K562 (cell line): ENCODE measurements around the gene COX19. TPM values are rescaled to one million over a fixed set of nuclear protein-coding genes. Genes with fewer than 3 reads are reported as not detected.
A peak's percentile ranks its signal among the peaks of the same experiment; 100 is the strongest.

Source experiments
- ATAC-seq: fragments of 200-7000 bp; cut with Tn5 transposase; 3 replicates; pipeline ENCODE4 v1.9.1; 2020; ENCODE audit warnings: moderate library complexity
- BruUV-seq: library from RNA; stranded (reverse); fragments of 400-500 nt; replicated peaks from 2 replicates; lab custom pipeline; 2021; lab: Mats Ljungman, UMichigan
- CTCF ChIA-PET: fragments of 300-600 bp; formaldehyde crosslinking; extraction: SDS; loops from one replicate; lab custom pipeline; 2021; ENCODE audit warnings: low intra/inter-chr PET ratio; lab: Yijun Ruan, JAX
- POLR2A ChIA-PET: fragments of 300-600, 350-650 bp; sonication (Branson Sonifier 250); formaldehyde crosslinking; extraction: SDS; loops from one replicate; lab custom pipeline; 2021; ENCODE audit warnings: antibody characterized with exemption, inconsistent platforms; lab: Yijun Ruan, JAX
- DNase-seq, 4 experiments: peaks; one replicate each; pipeline versions ENCODE4 v3.0.0 to v3.0.0-alpha.2; 2011 to 2018; ENCODE audit warnings: low spot score in 3 of 4, mixed read lengths in 3 of 4; ENCODE audit errors: extremely low read depth in 1 of 4
- FAIRE-seq: peaks from 2 replicates; lab custom pipeline; 2011; peaks lifted over from hg19 to GRCh38; lab: Jason Lieb, UNC
- H2AFZ ChIP-seq: 2 replicates; pipeline ENCODE4 v1.6.0; 2011; ENCODE audit warnings: low read depth, low read length, control low read depth, inconsistent platforms
- H3K27ac ChIP-seq: fragments of 200-600 bp; 3 replicates; pipeline ENCODE4 v1.8.0; 2011; ENCODE audit warnings: low read depth, mild to moderate bottlenecking, control low read depth, inconsistent platforms, low read length, moderate library complexity, mixed read lengths; ENCODE audit errors: extremely low read depth
- H3K27me3 ChIP-seq, 2 experiments: fragments of 300-600 bp in 1 of 2; 2 replicates in 1 of 2; 3 replicates in 1 of 2; pipeline versions ENCODE4 v1.6.0 to v1.8.0; 2011; ENCODE audit warnings: inconsistent platforms in 2 of 2, low read length in 2 of 2, mild to moderate bottlenecking in 1 of 2, mixed read lengths in 1 of 2, moderate library complexity in 1 of 2; ENCODE audit not compliant: control insufficient read depth in 2 of 2, insufficient read depth in 2 of 2
- H3K36me3 ChIP-seq: fragments of 300-600 bp; 3 replicates; pipeline ENCODE4 v1.8.0; 2011; ENCODE audit warnings: mild to moderate bottlenecking, low read length, inconsistent platforms; ENCODE audit not compliant: control insufficient read depth, insufficient read depth
- H3K4me1 ChIP-seq, 2 experiments: fragments of 200-600 bp in 1 of 2; replicated peaks in 1 of 2; 2 replicates in 1 of 2; 3 replicates in 1 of 2; pipeline versions ENCODE4 v1.5.1 to v1.8.0; 2011; ENCODE audit warnings: inconsistent platforms in 2 of 2, low read length in 2 of 2, mild to moderate bottlenecking in 1 of 2, mixed read lengths in 1 of 2, moderate library complexity in 1 of 2; ENCODE audit not compliant: control insufficient read depth in 2 of 2, insufficient read depth in 2 of 2
- H3K4me2 ChIP-seq: 2 replicates; pipeline ENCODE4 v1.6.1; 2011; ENCODE audit warnings: low read length, control low read depth, inconsistent platforms, mixed read lengths; ENCODE audit not compliant: insufficient read depth
- H3K4me3 ChIP-seq: fragments of 200-600 bp; sonication (generic), shearing (Covaris generic); 2 replicates; pipeline ENCODE4 v1.5.1; 2016; ENCODE audit warnings: control low read depth, inconsistent platforms
- H3K79me2 ChIP-seq: fragments of 200-600 bp; 3 replicates; pipeline ENCODE4 v1.8.0; 2011; ENCODE audit warnings: low read length, inconsistent platforms; ENCODE audit not compliant: control insufficient read depth, insufficient read depth
- H3K9ac ChIP-seq, 2 experiments: 2 replicates each; pipeline versions ENCODE4 v1.6.0 to v1.6.1; 2011; ENCODE audit warnings: low read depth in 2 of 2, low read length in 2 of 2, control low read depth in 1 of 2, inconsistent platforms in 1 of 2, mild to moderate bottlenecking in 1 of 2, mixed read lengths in 1 of 2; ENCODE audit not compliant: insufficient read depth in 1 of 2
- H3K9me1 ChIP-seq: one replicate; pipeline ENCODE4 v1.6.0; 2011; ENCODE audit warnings: inconsistent platforms, mild to moderate bottlenecking, low read length, moderate library complexity; ENCODE audit not compliant: control insufficient read depth, insufficient read depth
- H3K9me3 ChIP-seq: replicated peaks from 2 replicates; pipeline ENCODE4 v1.5.1; 2011; ENCODE audit warnings: low read depth, low read length, inconsistent platforms; ENCODE audit not compliant: control insufficient read depth, insufficient read depth
- H4K20me1 ChIP-seq: replicated peaks from 2 replicates; pipeline ENCODE4 v1.6.1; 2011; ENCODE audit warnings: low read length, inconsistent platforms, mixed read lengths; ENCODE audit not compliant: control insufficient read depth, insufficient read depth
- HMBOX1 ChIP-seq: sonication (generic); IDR thresholded peaks from 2 replicates; pipeline ENCODE4 v1.6.1; 2016
- HMGN3 ChIP-seq: IDR thresholded peaks from 2 replicates; pipeline ENCODE4 v1.6.1; 2011; ENCODE audit warnings: borderline replicate concordance, low read depth, mild to moderate bottlenecking, mixed read lengths, low read length; ENCODE audit not compliant: insufficient read length; ENCODE audit errors: extremely low read depth
- MYC ChIP-seq, 2 experiments: fragments of 250-450 bp in 1 of 2; sonication (Bioruptor Pico) in 1 of 2; IDR thresholded peaks; 2 replicates each; pipeline versions ENCODE4 v1.5.1 to v1.6.1; 2012 to 2021; ENCODE audit warnings: low read depth in 2 of 2, borderline replicate concordance in 1 of 2, improper control_type of control experiment in 1 of 2, low read length in 1 of 2, mild to moderate bottlenecking in 1 of 2, moderate library complexity in 1 of 2
- POLR2G ChIP-seq: fragments of 200-400 bp; formaldehyde crosslinking; IDR thresholded peaks from 2 replicates; pipeline ENCODE4 v1.6.1; 2017; ENCODE audit warnings: low read depth, mild to moderate bottlenecking, antibody characterized with exemption, low read length, moderate library complexity
- SREBF2 ChIP-seq: sonication (generic); formaldehyde crosslinking; IDR thresholded peaks from 2 replicates; pipeline ENCODE4 v1.4.0; 2020; ENCODE audit warnings: mild to moderate bottlenecking, missing genetic modification reagents
- STAT5A ChIP-seq: IDR thresholded peaks from 2 replicates; pipeline ENCODE4 v1.6.1; 2012; ENCODE audit warnings: low read length, inconsistent platforms, borderline replicate concordance
- ZNF707 ChIP-seq: fragments of 250-450 bp; sonication (Bioruptor Pico); conservative IDR thresholded peaks from 2 replicates; pipeline ENCODE4 v1.8.0; 2022; ENCODE audit warnings: inconsistent platforms, mild to moderate bottlenecking, moderate library complexity
- ZNF785 ChIP-seq: fragments of 250-450 bp; sonication (Bioruptor Pico); IDR thresholded peaks from 2 replicates; pipeline ENCODE4 v1.4.0; 2020; ENCODE audit warnings: mild to moderate bottlenecking
- WGBS: fragments of 100-300 bp; shearing (Covaris generic); methylation state at CpG from one replicate; pipeline ENCODE4 v1.1.6; 2016; ENCODE audit warnings: low coverage, mixed read lengths; ENCODE audit not compliant: insufficient coverage; ENCODE audit errors: missing lambda C conversion rate; 5-methylcytosine and 5-hydroxymethylcytosine counted together
- in situ Hi-C: fragments of 300-500 bp; cut with MboI; formaldehyde crosslinking; loops from 4 replicates; pipeline ENCODE4 v1.15.0; 2018; ENCODE audit warnings: inconsistent platforms, mixed read lengths
- intact Hi-C: fragments of 100-400 bp; cut with micrococcal nuclease; formaldehyde crosslinking; loops from 2 replicates; pipeline ENCODE4 v1.14.2; 2022
- polyA plus RNA-seq, 8 experiments: library from polyadenylated mRNA; depleted of rRNA in 4 of 8; stranded (reverse) in 5 of 8; unstranded in 3 of 8; fragments of >200 nt; fragmentation: Nextera tagmentation in 2 of 8; fragmentation: Illumina TruSeq in 1 of 8; extraction: Ambion mirVana in 2 of 8; extraction: Trizol in 1 of 8; gene quantifications; 2 replicates each; pipeline versions ENCODE4 v1.2.1 to v1.2.3, GENCODE V29; 2011 to 2014; ENCODE audit warnings: inconsistent platforms in 1 of 8, missing spikeins in 1 of 8
- total RNA-seq, 7 experiments: library from RNA; depleted of rRNA in 6 of 7; stranded (reverse); fragments of >200 nt in 6 of 7; fragmentation: Illumina TruSeq in 2 of 7; extraction: Trizol in 2 of 7; gene quantifications; 2 replicates each; pipeline versions ENCODE4 v1.2.1 to v1.2.3, GENCODE V29; 2011 to 2021; ENCODE audit warnings: low replicate concordance in 1 of 7
- TF ChIP-seq, protein P1 (sequence below): IDR thresholded peaks from 2 replicates; pipeline ENCODE4 v1.6.1; 2011; ENCODE audit warnings: borderline replicate concordance, low read depth, mild to moderate bottlenecking, moderate library complexity, low read length; ENCODE audit not compliant: insufficient read depth, poor library complexity, severe bottlenecking

COX19 gene
- total and polyA plus RNA-seq, 9 of the 15 experiments (the other 6 are each of a cell fraction or from before 2014, with no cell fraction given), result 5.2 to 10.5 (median 7.9) TPM

DNA sequence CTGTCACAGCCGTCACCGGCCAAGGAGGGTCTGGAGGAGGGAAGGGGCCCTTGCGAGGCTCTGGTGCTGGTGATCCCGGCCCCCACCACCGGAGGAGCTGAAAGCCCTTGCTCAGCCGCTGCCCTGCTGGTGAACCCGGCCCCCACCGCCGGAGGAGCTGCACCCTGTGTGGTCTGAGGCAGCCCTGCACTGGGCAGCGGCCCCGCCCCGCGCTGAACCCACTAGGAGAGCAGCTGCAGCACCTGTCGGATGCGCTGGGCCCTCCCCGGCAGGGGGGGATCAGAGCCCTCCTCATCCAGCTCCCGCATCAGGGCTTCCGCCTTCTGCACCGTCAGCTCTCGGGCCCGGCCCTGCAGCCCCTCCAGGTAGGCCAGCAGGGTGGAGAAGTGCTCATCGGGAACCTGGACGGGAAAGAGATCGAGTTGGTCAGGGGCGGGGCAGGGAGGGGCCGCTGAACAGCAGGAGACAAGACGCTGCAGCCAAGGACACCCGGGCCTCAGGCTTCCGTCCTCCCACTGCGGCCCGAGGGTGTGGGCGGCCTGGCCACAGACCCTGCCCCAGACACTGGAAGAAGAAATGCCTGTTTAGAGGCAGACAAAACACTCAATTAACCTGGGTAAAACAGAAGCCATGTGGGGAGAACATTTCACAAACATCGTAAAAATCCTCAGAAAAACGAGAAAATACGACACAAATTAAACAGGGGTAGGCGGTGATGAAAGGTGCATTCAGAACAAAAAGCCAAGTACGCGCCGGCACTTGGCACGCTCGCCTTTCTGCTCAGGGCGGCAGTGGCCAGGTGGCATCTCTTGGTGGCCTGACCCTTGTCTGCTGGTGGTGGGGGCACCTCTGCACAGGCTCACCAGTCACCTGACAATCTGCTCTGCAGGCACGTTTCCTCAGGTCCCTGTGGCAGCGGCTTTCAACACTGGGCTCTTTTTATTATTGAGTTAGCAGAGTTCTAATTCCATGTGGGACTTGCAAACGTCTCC, 22.4 kb upstream of the COX19 start (continued):
- TF ChIP-seq, protein P1, sequence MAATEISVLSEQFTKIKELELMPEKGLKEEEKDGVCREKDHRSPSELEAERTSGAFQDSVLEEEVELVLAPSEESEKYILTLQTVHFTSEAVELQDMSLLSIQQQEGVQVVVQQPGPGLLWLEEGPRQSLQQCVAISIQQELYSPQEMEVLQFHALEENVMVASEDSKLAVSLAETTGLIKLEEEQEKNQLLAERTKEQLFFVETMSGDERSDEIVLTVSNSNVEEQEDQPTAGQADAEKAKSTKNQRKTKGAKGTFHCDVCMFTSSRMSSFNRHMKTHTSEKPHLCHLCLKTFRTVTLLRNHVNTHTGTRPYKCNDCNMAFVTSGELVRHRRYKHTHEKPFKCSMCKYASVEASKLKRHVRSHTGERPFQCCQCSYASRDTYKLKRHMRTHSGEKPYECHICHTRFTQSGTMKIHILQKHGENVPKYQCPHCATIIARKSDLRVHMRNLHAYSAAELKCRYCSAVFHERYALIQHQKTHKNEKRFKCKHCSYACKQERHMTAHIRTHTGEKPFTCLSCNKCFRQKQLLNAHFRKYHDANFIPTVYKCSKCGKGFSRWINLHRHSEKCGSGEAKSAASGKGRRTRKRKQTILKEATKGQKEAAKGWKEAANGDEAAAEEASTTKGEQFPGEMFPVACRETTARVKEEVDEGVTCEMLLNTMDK, result peak; percentile 13

- CTCF ChIA-PET, result interaction anchor here (1.6 kb wide), 1 partner anchor 70 kb away, joined by 8 read pairs; no protein-coding TSS in a partner anchor
- Histone ChIP-seq H3K9ac (peak overlapping the region in 1 of 2 experiments; percentile 71; a peak in 2 of 4 replicates), H3K4me1 (peaks cover 0 to 78% of the 10 kb centered on the region in 2 experiments; a peak in 2 of 5 replicates), H3K27ac (no peak overlapping the region), H3K9me1 (no peaks in the 10 kb centered on the region), H3K36me3 (peaks cover 18% of the 10 kb centered on the region; the same call in 1 of the 3 replicates), H3K79me2 (no peaks in the 10 kb centered on the region), H3K4me3 (no peak overlapping the region), H3K4me2 (no peak overlapping the region), H3K27me3 (no peaks in the 10 kb centered on the region), H4K20me1 (no peaks in the 10 kb centered on the region), H3K9me3 (no peaks in the 10 kb centered on the region), H2AFZ (no peak overlapping the region)
- FAIRE-seq, result no peak
- DNase-seq, result no peak
- POLR2A ChIA-PET, result interaction anchor here (1.0 to 1.6 kb wide), 2 partner anchors 44 to 90 kb away, joined by 3 read pairs; no protein-coding TSS in a partner anchor
- no TSS peak for BruUV-seq
- no peak for TF ChIP-seq ZNF785
- TF ChIP-seq SREBF2, result no peak
- TF ChIP-seq POLR2G, result peak; percentile 18
- no peak for TF ChIP-seq ZNF707 (CRISPR knock-in tag)
- TF ChIP-seq MYC (IDR thresholded peaks at IDR 0.05; ENCODE audit: low read depth, low read length), result no peak
- TF ChIP-seq MYC (CRISPR knock-in tag; IDR thresholded peaks at IDR 0.05; ENCODE audit: borderline replicate concordance, low read depth), result no peak
- TF ChIP-seq STAT5A, result no peak
- no peak for TF ChIP-seq HMBOX1
- no peak for TF ChIP-seq HMGN3
- intact Hi-C loops (no loop called here), in situ Hi-C loops (loop anchor here (5.0 to 25.0 kb wide), 2 partner anchors 66 to 166 kb away; partner anchors contain the start of gene ZFAND2A)
- ATAC-seq, result no peak
- 83% methylated on average over 16 of the region's 38 CpGs for WGBS
Measured at GRCh38 chr7:996079-996872, 20.9 kb upstream of the COX19 start.
